ENCODE results near the gene DNAH1. TPM values are rescaled to one million over a fixed set of nuclear protein-coding genes. Genes with fewer than 3 reads are reported as not detected.

DNAH1 gene
- total and polyA plus RNA-seq, 2 of the 4 experiments (the other 2 are of a cell fraction): 2.0 to 4.0 TPM

GRCh38 chr3:52323526-52324295, 7.6 kb downstream of the DNAH1 start:
- Histone ChIP-seq H2BK15ac (ENCODE audit: low read depth, low read length) (no peak overlapping the region), H2AK5ac (ENCODE audit: low read depth, low read length) (no peak overlapping the region), H2AK9ac (replicated peaks; ENCODE audit: low read depth, low read length, poor library complexity) (no peak overlapping the region), H2AFZ (replicated peaks; ENCODE audit: low read length, poor library complexity) (no peak overlapping the region), H2BK20ac (ENCODE audit: low read depth, low read length) (no peak overlapping the region), H3K4me3 (ENCODE audit: insufficient read depth, low read depth, low read length) (no peak overlapping the region), H3K79me1 (ENCODE audit: low read depth in 1 of 2, low read length in 2 of 2) (no peaks in the 10 kb centered on the region), H3K4me2 (ENCODE audit: low read depth, low read length) (no peak overlapping the region), H3K27me3 (ENCODE audit: control insufficient read depth, insufficient read depth, low read length) (no peaks in the 10 kb centered on the region), H3K4me1 (ENCODE audit: control insufficient read depth, insufficient read depth, low read length) (no peaks in the 10 kb centered on the region), H4K8ac (ENCODE audit: low read depth in 2 of 2, low read length in 2 of 2) (no peak overlapping the region), H3K27ac (ENCODE audit: insufficient read depth, low read length) (no peak overlapping the region), H3K18ac (ENCODE audit: low read depth, low read length) (no peak overlapping the region), H3K23ac (ENCODE audit: low read depth, low read length) (no peak overlapping the region), H3K9me1 (ENCODE audit: insufficient read depth, low read length) (no peaks in the 10 kb centered on the region), H2BK120ac (ENCODE audit: low read depth, low read length) (no peak overlapping the region), H3K4ac (ENCODE audit: low read depth, low read length) (no peak overlapping the region), H3K14ac (replicated peaks; ENCODE audit: low read depth, low read length) (no peak overlapping the region), H2BK5ac (ENCODE audit: low read depth, low read length, poor library complexity, severe bottlenecking) (no peak overlapping the region), H3K36me3 (ENCODE audit: control insufficient read depth, insufficient read depth, low read length) (no peaks in the 10 kb centered on the region), H3K9ac (ENCODE audit: low read depth, low read length) (no peak overlapping the region), H3K56ac (ENCODE audit: extremely low read depth, insufficient read depth, low read length) (no peak overlapping the region), H4K5ac (ENCODE audit: low read depth, low read length) (no peak overlapping the region), H4K91ac (ENCODE audit: insufficient read depth, low read depth, low read length) (no peak overlapping the region), H3K9me3 (ENCODE audit: control insufficient read depth, insufficient read depth, low read length) (no peaks in the 10 kb centered on the region), H4K20me1 (ENCODE audit: insufficient read depth, low read length) (no peaks in the 10 kb centered on the region)
- intact Hi-C loops (cut with micrococcal nuclease): no loop called here
- 71% methylated on average over 6 of the region's 11 CpGs; no CpG with 5 or more reads in 1 of the 2 experiments for WGBS, 2 experiments (ENCODE audit: extremely low coverage in 2 of 2, insufficient read length in 1 of 2)
- CTCF ChIA-PET: no interaction called here
- ATAC-seq (ENCODE audit: low read depth) (no peak), DNase-seq (no peak)
- BruUV-seq (replicated peaks): no TSS peak
- dilution Hi-C loops (cut with HindIII; ENCODE audit: low sequenced_read_pairs, unreplicated experiment): no loop called here
- POLR2A ChIA-PET (ENCODE audit: unreplicated experiment): no interaction called here
- in situ Hi-C loops (cut with MboI; ENCODE audit: low sequenced_read_pairs): no loop called here
- TF ChIP-seq MAZ (IDR thresholded peaks at IDR 0.05; ENCODE audit: borderline replicate concordance, low read depth, low read length) (no peak), SMC3 (IDR thresholded peaks at IDR 0.05; ENCODE audit: low read depth, low read length) (no peak), MAFK (IDR thresholded peaks at IDR 0.05; ENCODE audit: low read depth, low read length) (no peak), RCOR1 (IDR thresholded peaks at IDR 0.05; ENCODE audit: insufficient replicate concordance, low read length) (no peak), MXI1 (IDR thresholded peaks at IDR 0.05; ENCODE audit: borderline replicate concordance, low read depth, low read length) (no peak), FOS (IDR thresholded peaks at IDR 0.05; ENCODE audit: low read depth, low read length) (no peak), POLR2A (IDR thresholded peaks at IDR 0.05; ENCODE audit: low read depth, low read length) (no peak), USF2 (IDR thresholded peaks at IDR 0.05; ENCODE audit: low read depth, low read length) (no peak), CTCF (conservative IDR thresholded peaks at IDR 0.05; ENCODE audit: low read depth, low read length) (no peak), CHD1 (IDR thresholded peaks at IDR 0.05; ENCODE audit: low read depth, low read length) (no peak)
